Mammary epithelial cell (primary cell): ENCODE measurements around the gene ZBTB20.

Experiments
- CTCF ChIP-seq, 2 donors: IDR thresholded peaks in 1 of 2; conservative IDR thresholded peaks in 1 of 2; 2 replicates each; pipeline ENCODE4 v1.5.1; 2011 to 2012; ENCODE audit warnings: inconsistent platforms in 2 of 2, low read length in 2 of 2, mild to moderate bottlenecking in 2 of 2, control low read depth in 1 of 2, low read depth in 1 of 2; ENCODE audit not compliant: insufficient read depth in 1 of 2; ENCODE audit errors: extremely low read depth in 1 of 2
- EZH2 ChIP-seq: IDR thresholded peaks from 2 replicates; pipeline ENCODE4 v1.6.1; 2012; ENCODE audit warnings: low read length, inconsistent platforms, borderline replicate concordance

DNA sequence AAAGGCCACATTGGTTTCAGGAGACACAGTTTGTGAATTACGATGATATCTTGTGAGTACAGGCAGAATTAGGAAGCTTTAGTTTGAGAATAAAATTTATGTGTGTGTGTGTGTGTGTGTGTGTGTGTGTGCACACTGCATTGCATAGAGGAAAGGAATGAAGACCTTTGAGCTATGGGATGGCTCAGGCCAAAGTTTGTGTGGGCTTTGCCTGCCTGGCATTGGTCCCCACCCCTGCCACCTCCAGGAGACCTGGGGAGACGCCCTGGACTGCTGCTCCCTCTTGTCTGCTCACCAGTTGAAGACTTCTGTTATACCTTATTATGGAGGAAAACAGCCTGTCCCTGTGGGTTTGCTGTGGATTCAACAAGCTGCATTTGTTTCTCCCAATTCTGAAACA, 816.1 kb downstream of the ZBTB20 start:
- TF ChIP-seq CTCF (conservative IDR thresholded peaks at IDR 0.05 in 1 of 2, IDR thresholded peaks at IDR 0.05 in 1 of 2; ENCODE audit: extremely low read depth in 1 of 2, insufficient read depth in 1 of 2, low read depth in 1 of 2, low read length in 2 of 2) (no peak), EZH2 (no peak)
